ENCODE results near the gene MMP7.

DNA sequence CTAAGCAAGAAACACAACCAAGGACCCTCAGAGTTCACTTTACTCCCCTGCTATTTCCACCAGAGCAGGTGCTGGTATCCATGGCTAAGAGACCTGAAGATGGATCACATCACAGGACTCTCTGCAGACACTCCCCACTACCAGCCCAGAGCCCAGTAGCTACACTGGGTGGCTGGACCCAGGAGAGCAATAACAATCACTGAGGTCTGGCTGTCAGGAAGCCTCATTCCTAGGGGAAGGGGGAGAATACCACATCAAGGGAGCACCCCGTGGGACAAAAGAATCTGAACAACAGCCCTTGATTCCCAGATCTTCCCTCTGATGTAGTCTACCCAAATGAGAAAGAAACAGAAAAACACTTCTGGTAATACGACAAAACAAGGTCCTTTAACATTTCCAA lies 9.0 kb upstream of the MMP7 start:
- TF ChIP-seq POLR2A (IDR thresholded peaks at IDR 0.05) (no peak), POLR2AphosphoS5 (IDR thresholded peaks at IDR 0.05) (no peak)
- TF ChIP-seq, protein P1, sequence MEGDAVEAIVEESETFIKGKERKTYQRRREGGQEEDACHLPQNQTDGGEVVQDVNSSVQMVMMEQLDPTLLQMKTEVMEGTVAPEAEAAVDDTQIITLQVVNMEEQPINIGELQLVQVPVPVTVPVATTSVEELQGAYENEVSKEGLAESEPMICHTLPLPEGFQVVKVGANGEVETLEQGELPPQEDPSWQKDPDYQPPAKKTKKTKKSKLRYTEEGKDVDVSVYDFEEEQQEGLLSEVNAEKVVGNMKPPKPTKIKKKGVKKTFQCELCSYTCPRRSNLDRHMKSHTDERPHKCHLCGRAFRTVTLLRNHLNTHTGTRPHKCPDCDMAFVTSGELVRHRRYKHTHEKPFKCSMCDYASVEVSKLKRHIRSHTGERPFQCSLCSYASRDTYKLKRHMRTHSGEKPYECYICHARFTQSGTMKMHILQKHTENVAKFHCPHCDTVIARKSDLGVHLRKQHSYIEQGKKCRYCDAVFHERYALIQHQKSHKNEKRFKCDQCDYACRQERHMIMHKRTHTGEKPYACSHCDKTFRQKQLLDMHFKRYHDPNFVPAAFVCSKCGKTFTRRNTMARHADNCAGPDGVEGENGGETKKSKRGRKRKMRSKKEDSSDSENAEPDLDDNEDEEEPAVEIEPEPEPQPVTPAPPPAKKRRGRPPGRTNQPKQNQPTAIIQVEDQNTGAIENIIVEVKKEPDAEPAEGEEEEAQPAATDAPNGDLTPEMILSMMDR (IDR thresholded peaks at IDR 0.05), result no peak
